Panc1 (cell line): Measurements from ENCODE around the gene CLMN. TPM values are rescaled to one million over a fixed set of nuclear protein-coding genes. Genes with fewer than 3 reads are reported as not detected.

Experiments used
- ATAC-seq: fragments of 200-7000 bp; cut with Tn5 transposase; 2 replicates; pipeline ENCODE4 v1.9.1; 2020; ENCODE audit warnings: mild to moderate bottlenecking, moderate library complexity
- BruUV-seq: library from RNA; stranded (reverse); fragments of 400-500 nt; replicated peaks from 2 replicates; lab custom pipeline; 2021; lab: Mats Ljungman, UMichigan
- CTCF ChIA-PET: fragments of 300-600 bp; sonication (Branson Sonifier 250); formaldehyde crosslinking; loops from one replicate; lab custom pipeline; 2022; ENCODE audit warnings: antibody characterized with exemption; lab: Charles Lee
- POLR2A ChIA-PET: fragments of 300-600 bp; sonication (Branson Sonifier 250); formaldehyde crosslinking; loops from one replicate; lab custom pipeline; 2022; ENCODE audit warnings: antibody characterized with exemption; lab: Charles Lee
- DNase-seq: peaks from one replicate; pipeline ENCODE4 v3.0.0-alpha.2; 2010; ENCODE audit warnings: low read depth, low spot score
- H3K27ac ChIP-seq: 2 replicates; pipeline ENCODE4 v1.5.1; 2011; ENCODE audit warnings: mild to moderate bottlenecking, low read length, inconsistent platforms
- H3K27me3 ChIP-seq: fragments of 200-500 bp; sonication (Bioruptor generic); 2 replicates; pipeline ENCODE4 v1.6.0; 2014; ENCODE audit warnings: low read length, inconsistent platforms; ENCODE audit not compliant: control insufficient read depth, insufficient read depth
- H3K36me3 ChIP-seq: fragments of 200-500 bp; sonication (Bioruptor generic); 2 replicates; pipeline ENCODE4 v1.5.1; 2014; ENCODE audit warnings: inconsistent platforms, mild to moderate bottlenecking, low read length, moderate library complexity; ENCODE audit not compliant: control insufficient read depth, insufficient read depth
- H3K4me1 ChIP-seq: 2 replicates; pipeline ENCODE4 v1.5.1; 2011; ENCODE audit warnings: inconsistent platforms, mild to moderate bottlenecking, low read length, moderate library complexity; ENCODE audit not compliant: control insufficient read depth, insufficient read depth
- H3K4me3 ChIP-seq, 2 experiments: 2 replicates each; pipeline ENCODE4 v1.5.1; 2011 to 2012; ENCODE audit warnings: low read depth in 2 of 2, low read length in 2 of 2, mild to moderate bottlenecking in 2 of 2, inconsistent platforms in 1 of 2, moderate library complexity in 1 of 2
- H3K9me3 ChIP-seq: fragments of 200-500 bp; sonication (Bioruptor generic); 2 replicates; pipeline ENCODE4 v1.5.1; 2014; ENCODE audit warnings: low read depth, mild to moderate bottlenecking, inconsistent platforms, low read length, moderate library complexity; ENCODE audit not compliant: control insufficient read depth, insufficient read depth
- POLR2AphosphoS5 ChIP-seq: IDR thresholded peaks from 2 replicates; pipeline ENCODE4 v1.6.1; 2012; ENCODE audit warnings: mild to moderate bottlenecking, low read depth, low read length, moderate library complexity
- SIN3A ChIP-seq: IDR thresholded peaks from 2 replicates; pipeline ENCODE4 v1.6.1; 2012; ENCODE audit warnings: low read depth, mild to moderate bottlenecking, low read length, moderate library complexity, borderline replicate concordance; ENCODE audit not compliant: insufficient read depth
- TCF7L2 ChIP-seq: IDR thresholded peaks from 2 replicates; pipeline ENCODE4 v1.6.1; 2011; ENCODE audit warnings: mild to moderate bottlenecking, low read depth, low read length, inconsistent platforms
- in situ Hi-C: cut with HindIII; loops from 2 replicates; pipeline ENCODE4 v1.10.0; 2016; ENCODE audit warnings: low sequenced_read_pairs, low pct_unique_long_range_greater_than_20kb
- intact Hi-C: fragments of 100-400 bp; cut with micrococcal nuclease; formaldehyde crosslinking; loops from one replicate; pipeline ENCODE4 v1.10.0; 2022; ENCODE audit not compliant: unreplicated experiment
- total RNA-seq: library from RNA; stranded (reverse); gene quantifications from one replicate; pipeline ENCODE4 v1.2.1, GENCODE V29; 2021; ENCODE audit not compliant: unreplicated experiment
- TF ChIP-seq, protein P1 (sequence below), 2 experiments: IDR thresholded peaks; 2 replicates each; pipeline ENCODE4 v1.6.1; 2011 to 2012; ENCODE audit warnings: low read depth in 2 of 2, control low read depth in 1 of 2, low read length in 1 of 2, mild to moderate bottlenecking in 1 of 2, moderate library complexity in 1 of 2; ENCODE audit not compliant: insufficient read depth in 1 of 2
- TF ChIP-seq, protein P2 (sequence below): fragments of 450-650 bp; IDR thresholded peaks from 2 replicates; pipeline ENCODE4 v1.5.1; 2017; ENCODE audit warnings: mild to moderate bottlenecking

Gene CLMN
- total RNA-seq, 1 experiment from 2014 or later = 34.9 TPM

- no peak overlapping the region for H3K27ac ChIP-seq
- BruUV-seq = no TSS peak
- POLR2A ChIA-PET = interaction anchor here (0.7 kb wide), 1 partner anchor 456 kb away, joined by 5 read pairs; no protein-coding TSS in a partner anchor
- H3K9me3 ChIP-seq = peaks cover 2% of the 10 kb centered on the region; the same call in 1 of the 2 replicates
- no peaks in the 10 kb centered on the region for H3K36me3 ChIP-seq
- H3K4me1 ChIP-seq = peaks cover 3% of the 10 kb centered on the region; the same call in 1 of the 2 replicates
- no peak for TF ChIP-seq TCF7L2
- TF ChIP-seq, protein P1, sequence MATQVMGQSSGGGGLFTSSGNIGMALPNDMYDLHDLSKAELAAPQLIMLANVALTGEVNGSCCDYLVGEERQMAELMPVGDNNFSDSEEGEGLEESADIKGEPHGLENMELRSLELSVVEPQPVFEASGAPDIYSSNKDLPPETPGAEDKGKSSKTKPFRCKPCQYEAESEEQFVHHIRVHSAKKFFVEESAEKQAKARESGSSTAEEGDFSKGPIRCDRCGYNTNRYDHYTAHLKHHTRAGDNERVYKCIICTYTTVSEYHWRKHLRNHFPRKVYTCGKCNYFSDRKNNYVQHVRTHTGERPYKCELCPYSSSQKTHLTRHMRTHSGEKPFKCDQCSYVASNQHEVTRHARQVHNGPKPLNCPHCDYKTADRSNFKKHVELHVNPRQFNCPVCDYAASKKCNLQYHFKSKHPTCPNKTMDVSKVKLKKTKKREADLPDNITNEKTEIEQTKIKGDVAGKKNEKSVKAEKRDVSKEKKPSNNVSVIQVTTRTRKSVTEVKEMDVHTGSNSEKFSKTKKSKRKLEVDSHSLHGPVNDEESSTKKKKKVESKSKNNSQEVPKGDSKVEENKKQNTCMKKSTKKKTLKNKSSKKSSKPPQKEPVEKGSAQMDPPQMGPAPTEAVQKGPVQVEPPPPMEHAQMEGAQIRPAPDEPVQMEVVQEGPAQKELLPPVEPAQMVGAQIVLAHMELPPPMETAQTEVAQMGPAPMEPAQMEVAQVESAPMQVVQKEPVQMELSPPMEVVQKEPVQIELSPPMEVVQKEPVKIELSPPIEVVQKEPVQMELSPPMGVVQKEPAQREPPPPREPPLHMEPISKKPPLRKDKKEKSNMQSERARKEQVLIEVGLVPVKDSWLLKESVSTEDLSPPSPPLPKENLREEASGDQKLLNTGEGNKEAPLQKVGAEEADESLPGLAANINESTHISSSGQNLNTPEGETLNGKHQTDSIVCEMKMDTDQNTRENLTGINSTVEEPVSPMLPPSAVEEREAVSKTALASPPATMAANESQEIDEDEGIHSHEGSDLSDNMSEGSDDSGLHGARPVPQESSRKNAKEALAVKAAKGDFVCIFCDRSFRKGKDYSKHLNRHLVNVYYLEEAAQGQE (IDR thresholded peaks at IDR 0.05; ENCODE audit: insufficient read depth in 1 of 2, low read depth in 2 of 2, low read length in 1 of 2) = no peak
- no peak for TF ChIP-seq POLR2AphosphoS5
- TF ChIP-seq SIN3A = no peak
- TF ChIP-seq, protein P2, sequence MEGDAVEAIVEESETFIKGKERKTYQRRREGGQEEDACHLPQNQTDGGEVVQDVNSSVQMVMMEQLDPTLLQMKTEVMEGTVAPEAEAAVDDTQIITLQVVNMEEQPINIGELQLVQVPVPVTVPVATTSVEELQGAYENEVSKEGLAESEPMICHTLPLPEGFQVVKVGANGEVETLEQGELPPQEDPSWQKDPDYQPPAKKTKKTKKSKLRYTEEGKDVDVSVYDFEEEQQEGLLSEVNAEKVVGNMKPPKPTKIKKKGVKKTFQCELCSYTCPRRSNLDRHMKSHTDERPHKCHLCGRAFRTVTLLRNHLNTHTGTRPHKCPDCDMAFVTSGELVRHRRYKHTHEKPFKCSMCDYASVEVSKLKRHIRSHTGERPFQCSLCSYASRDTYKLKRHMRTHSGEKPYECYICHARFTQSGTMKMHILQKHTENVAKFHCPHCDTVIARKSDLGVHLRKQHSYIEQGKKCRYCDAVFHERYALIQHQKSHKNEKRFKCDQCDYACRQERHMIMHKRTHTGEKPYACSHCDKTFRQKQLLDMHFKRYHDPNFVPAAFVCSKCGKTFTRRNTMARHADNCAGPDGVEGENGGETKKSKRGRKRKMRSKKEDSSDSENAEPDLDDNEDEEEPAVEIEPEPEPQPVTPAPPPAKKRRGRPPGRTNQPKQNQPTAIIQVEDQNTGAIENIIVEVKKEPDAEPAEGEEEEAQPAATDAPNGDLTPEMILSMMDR = no peak
- CTCF ChIA-PET = no interaction called here
- no peak for DNase-seq
- in situ Hi-C loops (no loop called here), intact Hi-C loops (no loop called here)
- no peak overlapping the region for H3K4me3 ChIP-seq
- ATAC-seq = no peak
- no peaks in the 10 kb centered on the region for H3K27me3 ChIP-seq
Measured at GRCh38 chr14:95147597-95147996, 172.1 kb downstream of the CLMN start.

- in situ Hi-C loops = no loop called here
Measured at GRCh38 chr14:95146079-95146771, 173.5 kb downstream of the CLMN start.

DNA sequence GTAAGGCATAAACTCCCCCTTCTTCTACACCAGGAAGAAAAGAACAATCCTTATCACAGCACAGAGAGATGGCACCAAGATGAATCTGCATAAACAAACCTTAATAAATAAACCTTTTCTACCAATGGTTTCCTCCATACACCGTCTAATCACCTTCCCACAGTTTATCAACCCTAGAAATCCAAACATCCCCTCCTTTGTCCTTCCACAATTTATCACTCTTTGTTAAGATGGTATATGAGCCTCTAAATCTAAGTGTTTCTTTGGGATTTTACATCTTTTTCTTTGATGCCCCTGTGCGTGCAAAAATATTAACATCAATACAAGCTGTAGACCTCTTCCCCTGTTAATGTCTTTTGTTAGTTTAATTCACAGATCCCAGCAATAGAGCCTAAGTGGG is 174.9 kb downstream of the CLMN start:
- in situ Hi-C loops = no loop called here

More at GRCh38 chr14:95146079-95146771, 173.5 kb downstream of the CLMN start:
- Histone ChIP-seq H3K27ac (no peak overlapping the region), H3K9me3 (peaks cover 2% of the 10 kb centered on the region; the same call in 1 of the 2 replicates), H3K4me3 (no peak overlapping the region), H3K27me3 (no peaks in the 10 kb centered on the region), H3K36me3 (no peaks in the 10 kb centered on the region), H3K4me1 (peaks cover 11% of the 10 kb centered on the region)
- intact Hi-C loops = no loop called here
- ChIA-PET CTCF (no interaction called here), POLR2A (no interaction called here)
- no peak for DNase-seq
- TF ChIP-seq SIN3A = no peak
- BruUV-seq = no TSS peak
- no peak for ATAC-seq

More for the DNA sequence above, 174.9 kb downstream of the CLMN start:
- no peak for DNase-seq
- H3K9me3 ChIP-seq = peaks cover 2% of the 10 kb centered on the region; the same call in 1 of the 2 replicates
- no peaks in the 10 kb centered on the region for H3K36me3 ChIP-seq
- no TSS peak for BruUV-seq
- TF ChIP-seq, protein P1 (IDR thresholded peaks at IDR 0.05; ENCODE audit: insufficient read depth in 1 of 2, low read depth in 2 of 2, low read length in 1 of 2) = no peak
- TF ChIP-seq SIN3A = no peak
- TF ChIP-seq POLR2AphosphoS5 = no peak
- no peak for TF ChIP-seq TCF7L2
- TF ChIP-seq, protein P2 = no peak
- intact Hi-C loops = no loop called here
- POLR2A ChIA-PET = no interaction called here
- CTCF ChIA-PET = interaction anchor here (0.6 kb wide), 1 partner anchor 13 kb away, joined by 10 read pairs; no protein-coding TSS in a partner anchor
- H3K4me1 ChIP-seq = peaks cover 11% of the 10 kb centered on the region
- no peaks in the 10 kb centered on the region for H3K27me3 ChIP-seq
- no peak overlapping the region for H3K27ac ChIP-seq
- no peak for ATAC-seq
- H3K4me3 ChIP-seq = no peak overlapping the region
